K562 (cell line): ENCODE results near the gene NQO2. TPM values are rescaled to one million over a fixed set of nuclear protein-coding genes. Genes with fewer than 3 reads are reported as not detected.

ENCODE experiments used
- FOXA3 ChIP-seq, 2 experiments: fragments of 450-650 bp in 1 of 2; sonication (generic) in 1 of 2; formaldehyde crosslinking; IDR thresholded peaks in 1 of 2; conservative IDR thresholded peaks in 1 of 2; 2 replicates each; pipeline versions ENCODE4 v1.4.0 to v1.8.0; 2020 to 2022; ENCODE audit warnings: mild to moderate bottlenecking in 2 of 2, missing genetic modification reagents in 1 of 2
- GMEB1 ChIP-seq: fragments of 250-450 bp; sonication (Bioruptor Pico); IDR thresholded peaks from 2 replicates; pipeline ENCODE4 v1.4.0; 2020; ENCODE audit warnings: mild to moderate bottlenecking
- HNRNPK ChIP-seq: fragments of 200-400 bp; formaldehyde crosslinking; IDR thresholded peaks from one replicate; pipeline ENCODE4 v1.6.1; 2018; ENCODE audit warnings: mild to moderate bottlenecking, low read depth, low read length; ENCODE audit not compliant: poor library complexity, severe bottlenecking
- NONO ChIP-seq, 2 experiments: fragments of 200-400 bp in 1 of 2; fragments of 450-650 bp in 1 of 2; formaldehyde crosslinking in 1 of 2; IDR thresholded peaks; 2 replicates each; pipeline ENCODE4 v1.6.1; 2017; ENCODE audit warnings: low read depth in 2 of 2, mild to moderate bottlenecking in 2 of 2, moderate library complexity in 2 of 2, low read length in 1 of 2
- RHOXF2B ChIP-seq: fragments of 250-450 bp; sonication (Bioruptor Pico); conservative IDR thresholded peaks from 2 replicates; pipeline ENCODE4 v1.5.1; 2021
- ZFPM2 ChIP-seq: fragments of 250-450 bp; sonication (Bioruptor Pico); IDR thresholded peaks from 2 replicates; pipeline ENCODE4 v1.5.1; 2022; ENCODE audit warnings: mild to moderate bottlenecking
- ZNF165 ChIP-seq: fragments of 250-450 bp; sonication (Bioruptor Pico); IDR thresholded peaks from 2 replicates; pipeline ENCODE4 v1.4.0; 2020; ENCODE audit warnings: borderline replicate concordance
- ZNF551 ChIP-seq: fragments of 250-450 bp; sonication (Bioruptor Pico); IDR thresholded peaks from 2 replicates; pipeline ENCODE4 v1.5.0; 2021; ENCODE audit warnings: mild to moderate bottlenecking, moderate library complexity
- ZNF668 ChIP-seq: fragments of 250-450 bp; sonication (Bioruptor Pico); IDR thresholded peaks from 2 replicates; pipeline ENCODE4 v1.8.0; 2022; ENCODE audit warnings: mild to moderate bottlenecking, inconsistent platforms
- ZNF79 ChIP-seq: fragments of 250-450 bp; sonication (Bioruptor Pico); IDR thresholded peaks from 2 replicates; pipeline ENCODE4 v1.4.0; 2020; ENCODE audit warnings: low read depth, mild to moderate bottlenecking, moderate library complexity
- polyA plus RNA-seq, 8 experiments: library from polyadenylated mRNA; depleted of rRNA in 4 of 8; stranded (reverse) in 5 of 8; unstranded in 3 of 8; fragments of >200 nt; fragmentation: Nextera tagmentation in 2 of 8; fragmentation: Illumina TruSeq in 1 of 8; extraction: Ambion mirVana in 2 of 8; extraction: Trizol in 1 of 8; gene quantifications; 2 replicates each; pipeline versions ENCODE4 v1.2.1 to v1.2.3, GENCODE V29; 2011 to 2014; ENCODE audit warnings: inconsistent platforms in 1 of 8, missing spikeins in 1 of 8
- total RNA-seq, 7 experiments: library from RNA; depleted of rRNA in 6 of 7; stranded (reverse); fragments of >200 nt in 6 of 7; fragmentation: Illumina TruSeq in 2 of 7; extraction: Trizol in 2 of 7; gene quantifications; 2 replicates each; pipeline versions ENCODE4 v1.2.1 to v1.2.3, GENCODE V29; 2011 to 2021; ENCODE audit warnings: low replicate concordance in 1 of 7
- TF ChIP-seq, protein P1 (sequence below): fragments of 450-650 bp; IDR thresholded peaks from 2 replicates; pipeline ENCODE4 v1.6.1; 2017; ENCODE audit warnings: antibody characterized with exemption, mild to moderate bottlenecking
- TF ChIP-seq, protein P2 (sequence below): fragments of 450-650 bp; IDR thresholded peaks from 2 replicates; pipeline ENCODE4 v1.6.1; 2016; ENCODE audit warnings: antibody characterized with exemption

NQO2 gene
- total and polyA plus RNA-seq, 9 of the 15 experiments (the other 6 are each of a cell fraction or from before 2014, with no cell fraction given): 54.6 to 214 (median 116) TPM

DNA sequence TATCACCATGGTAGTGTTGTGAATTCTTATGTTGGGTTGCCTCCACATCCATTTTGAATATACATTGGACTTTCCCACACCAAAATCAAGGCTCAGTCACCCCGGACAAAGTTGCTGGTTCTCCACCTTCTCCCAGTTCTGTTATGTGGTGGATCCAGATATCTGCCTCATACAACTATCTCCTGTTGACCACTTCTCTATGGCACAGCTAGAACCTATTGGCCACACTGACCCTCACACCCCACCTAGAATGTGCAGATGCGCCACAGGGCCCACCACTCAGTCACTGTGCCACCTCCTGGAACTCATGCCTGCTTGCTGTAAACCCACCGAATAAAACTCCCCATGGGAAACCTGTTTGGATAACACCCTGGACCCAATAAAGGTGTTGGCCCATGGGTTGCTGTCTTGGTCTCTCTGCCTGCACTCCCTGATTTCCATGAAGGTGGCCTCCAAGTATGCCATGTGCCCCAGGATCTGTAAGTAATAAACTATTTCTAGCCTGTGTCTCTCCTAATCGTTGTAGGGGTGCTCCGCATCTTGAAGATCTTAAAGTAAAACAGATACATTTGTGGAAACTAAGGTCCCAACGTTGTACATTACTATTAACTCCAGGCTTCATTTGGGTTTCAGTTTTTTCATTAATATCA is 7.2 kb upstream of the NQO2 start (continued):
- TF ChIP-seq, protein P1, sequence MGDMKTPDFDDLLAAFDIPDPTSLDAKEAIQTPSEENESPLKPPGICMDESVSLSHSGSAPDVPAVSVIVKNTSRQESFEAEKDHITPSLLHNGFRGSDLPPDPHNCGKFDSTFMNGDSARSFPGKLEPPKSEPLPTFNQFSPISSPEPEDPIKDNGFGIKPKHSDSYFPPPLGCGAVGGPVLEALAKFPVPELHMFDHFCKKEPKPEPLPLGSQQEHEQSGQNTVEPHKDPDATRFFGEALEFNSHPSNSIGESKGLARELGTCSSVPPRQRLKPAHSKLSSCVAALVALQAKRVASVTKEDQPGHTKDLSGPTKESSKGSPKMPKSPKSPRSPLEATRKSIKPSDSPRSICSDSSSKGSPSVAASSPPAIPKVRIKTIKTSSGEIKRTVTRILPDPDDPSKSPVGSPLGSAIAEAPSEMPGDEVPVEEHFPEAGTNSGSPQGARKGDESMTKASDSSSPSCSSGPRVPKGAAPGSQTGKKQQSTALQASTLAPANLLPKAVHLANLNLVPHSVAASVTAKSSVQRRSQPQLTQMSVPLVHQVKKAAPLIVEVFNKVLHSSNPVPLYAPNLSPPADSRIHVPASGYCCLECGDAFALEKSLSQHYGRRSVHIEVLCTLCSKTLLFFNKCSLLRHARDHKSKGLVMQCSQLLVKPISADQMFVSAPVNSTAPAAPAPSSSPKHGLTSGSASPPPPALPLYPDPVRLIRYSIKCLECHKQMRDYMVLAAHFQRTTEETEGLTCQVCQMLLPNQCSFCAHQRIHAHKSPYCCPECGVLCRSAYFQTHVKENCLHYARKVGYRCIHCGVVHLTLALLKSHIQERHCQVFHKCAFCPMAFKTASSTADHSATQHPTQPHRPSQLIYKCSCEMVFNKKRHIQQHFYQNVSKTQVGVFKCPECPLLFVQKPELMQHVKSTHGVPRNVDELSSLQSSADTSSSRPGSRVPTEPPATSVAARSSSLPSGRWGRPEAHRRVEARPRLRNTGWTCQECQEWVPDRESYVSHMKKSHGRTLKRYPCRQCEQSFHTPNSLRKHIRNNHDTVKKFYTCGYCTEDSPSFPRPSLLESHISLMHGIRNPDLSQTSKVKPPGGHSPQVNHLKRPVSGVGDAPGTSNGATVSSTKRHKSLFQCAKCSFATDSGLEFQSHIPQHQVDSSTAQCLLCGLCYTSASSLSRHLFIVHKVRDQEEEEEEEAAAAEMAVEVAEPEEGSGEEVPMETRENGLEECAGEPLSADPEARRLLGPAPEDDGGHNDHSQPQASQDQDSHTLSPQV: peak; percentile 85
- TF ChIP-seq HNRNPK: no peak
- no peak for TF ChIP-seq ZNF79 (CRISPR knock-in tag)
- no peak for TF ChIP-seq ZFPM2
- no peak for TF ChIP-seq ZNF165 (CRISPR knock-in tag)
- TF ChIP-seq ZNF551 (CRISPR knock-in tag): no peak
- TF ChIP-seq, protein P2, sequence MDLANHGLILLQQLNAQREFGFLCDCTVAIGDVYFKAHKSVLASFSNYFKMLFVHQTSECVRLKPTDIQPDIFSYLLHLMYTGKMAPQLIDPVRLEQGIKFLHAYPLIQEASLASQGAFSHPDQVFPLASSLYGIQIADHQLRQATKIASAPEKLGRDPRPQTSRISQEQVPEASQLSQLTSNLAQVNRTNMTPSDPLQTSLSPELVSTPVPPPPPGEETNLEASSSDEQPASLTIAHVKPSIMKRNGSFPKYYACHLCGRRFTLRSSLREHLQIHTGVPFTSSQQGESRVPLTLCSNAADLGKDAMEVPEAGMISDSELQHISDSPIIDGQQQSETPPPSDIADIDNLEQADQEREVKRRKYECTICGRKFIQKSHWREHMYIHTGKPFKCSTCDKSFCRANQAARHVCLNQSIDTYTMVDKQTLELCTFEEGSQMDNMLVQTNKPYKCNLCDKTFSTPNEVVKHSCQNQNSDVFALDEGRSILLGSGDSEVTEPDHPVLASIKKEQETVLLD: peak; percentile 29; the same call in 1 of the 2 replicates
- no peak for TF ChIP-seq NONO (IDR thresholded peaks at IDR 0.05; ENCODE audit: low read depth in 2 of 2, low read length in 1 of 2)
- no peak for TF ChIP-seq GMEB1
- TF ChIP-seq RHOXF2B (CRISPR knock-in tag): 0 out of 2 replicates have a peak, but pooled peaks have one; percentile 2
- TF ChIP-seq ZNF668 (CRISPR knock-in tag): no peak
- TF ChIP-seq FOXA3 (CRISPR knock-in tag; conservative IDR thresholded peaks at IDR 0.05 in 1 of 2, IDR thresholded peaks at IDR 0.05 in 1 of 2): peak in 1 of 2 experiments; percentile 42; a peak in 1 of 4 replicates
